ENCODE data around the gene SMC4. TPM values are rescaled to one million over a fixed set of nuclear protein-coding genes. Genes with fewer than 3 reads are reported as not detected.

The SMC4 gene
- total and polyA plus RNA-seq, 3 donors from 2014 or later = 19.5 to 124 (median 111) TPM

GRCh38 chr3:160393346-160394008, 6.0 kb upstream of the SMC4 start:
- Histone ChIP-seq H3K4me1 (no peaks in the 10 kb centered on the region), H3K4me3 (no peak overlapping the region), H3K36me3 (ENCODE audit: low read depth, missing control alignments) (no peaks in the 10 kb centered on the region), H3K27me3 (no peaks in the 10 kb centered on the region), H3K27ac (no peak overlapping the region), H3K9me3 (no peaks in the 10 kb centered on the region)
- DNase-seq = no peak
- 69 to 81% methylated on average over 2 of the region's 2 CpGs for whole genome bisulfite sequencing, 2 donors
- intact Hi-C loops (cut with DNase I; ENCODE audit: low total_unique reads) = no loop called here
- TF ChIP-seq POLR2A (IDR thresholded peaks at IDR 0.05) (no peak), CTCF (IDR thresholded peaks at IDR 0.05) (no peak)

- 74 to 92% methylated on average over 3 of the region's 3 CpGs for WGBS, 2 donors
- no peaks in the 10 kb centered on the region for H3K27me3 ChIP-seq
- H3K4me1 ChIP-seq = no peaks in the 10 kb centered on the region
- H3K9me3 ChIP-seq = no peaks in the 10 kb centered on the region
- no peak for DNase-seq
- H3K27ac ChIP-seq = no peak overlapping the region
- no peak for TF ChIP-seq POLR2A (IDR thresholded peaks at IDR 0.05)
- no peak for TF ChIP-seq CTCF (IDR thresholded peaks at IDR 0.05)
- no peaks in the 10 kb centered on the region for H3K36me3 ChIP-seq (ENCODE audit: low read depth, missing control alignments)
- no peak overlapping the region for H3K4me3 ChIP-seq
- intact Hi-C loops (cut with DNase I; ENCODE audit: low total_unique reads) = no loop called here
Measured at GRCh38 chr3:160394009-160394392, 5.4 kb upstream of the SMC4 start.

- Histone ChIP-seq H3K4me1 (no peaks in the 10 kb centered on the region), H3K27me3 (no peaks in the 10 kb centered on the region), H3K4me3 (no peak overlapping the region), H3K9me3 (no peaks in the 10 kb centered on the region), H3K36me3 (ENCODE audit: low read depth, missing control alignments) (no peaks in the 10 kb centered on the region), H3K27ac (no peak overlapping the region)
- DNase-seq = no peak
- intact Hi-C loops (cut with DNase I; ENCODE audit: low total_unique reads) = no loop called here
- no peak for TF ChIP-seq CTCF (IDR thresholded peaks at IDR 0.05)
- TF ChIP-seq POLR2A (IDR thresholded peaks at IDR 0.05) = no peak
Measured at GRCh38 chr3:160395297-160395696, 4.2 kb upstream of the SMC4 start.

- Histone ChIP-seq H3K27me3 (no peaks in the 10 kb centered on the region), H3K36me3 (ENCODE audit: low read depth, missing control alignments) (no peaks in the 10 kb centered on the region), H3K9me3 (no peaks in the 10 kb centered on the region), H3K4me3 (peak overlapping the region; percentile 77 to 81), H3K4me1 (no peaks in the 10 kb centered on the region), H3K27ac (peak overlapping the region; percentile 93 to 95)
- WGBS, 2 donors = 0% methylated on average over 9 of the region's 9 CpGs
- intact Hi-C loops (cut with DNase I; ENCODE audit: low total_unique reads) = no loop called here
- TF ChIP-seq POLR2A (IDR thresholded peaks at IDR 0.05) (no peak), CTCF (IDR thresholded peaks at IDR 0.05) (no peak)
- DNase-seq = no peak
Measured at GRCh38 chr3:160398820-160399124, 678 bp upstream of the SMC4 start.

GRCh38 chr3:160400030-160400701, 716 bp downstream of the SMC4 start:
- peak; percentile 46 for DNase-seq
- intact Hi-C loops (cut with DNase I; ENCODE audit: low total_unique reads) = no loop called here
- Histone ChIP-seq H3K36me3 (ENCODE audit: low read depth, missing control alignments) (no peaks in the 10 kb centered on the region), H3K27ac (peak overlapping the region; percentile 93 to 95), H3K4me1 (no peaks in the 10 kb centered on the region), H3K9me3 (no peaks in the 10 kb centered on the region), H3K27me3 (no peaks in the 10 kb centered on the region), H3K4me3 (peak overlapping the region; percentile 77 to 81)
- TF ChIP-seq POLR2A (IDR thresholded peaks at IDR 0.05) = no peak
- TF ChIP-seq CTCF (IDR thresholded peaks at IDR 0.05) = no peak
- WGBS, 2 donors = 1% methylated on average over 28 to 45 of the region's 49 CpGs

Measured in testis (tissue), 3 donors.